ENCODE data around the gene ECM2. TPM values are rescaled to one million over a fixed set of nuclear protein-coding genes. Genes with fewer than 3 reads are reported as not detected.

ECM2 gene
- polyA plus RNA-seq, 1 experiment, result 1.9 TPM

- no peak overlapping the region for H3K4me3 ChIP-seq (ENCODE audit: low read depth, low read length)
- no peaks in the 10 kb centered on the region for H3K27me3 ChIP-seq (ENCODE audit: control insufficient read depth, insufficient read depth, low read length)
- H3K36me3 ChIP-seq (ENCODE audit: control insufficient read depth, insufficient read depth, low read length), result no peaks in the 10 kb centered on the region
- DNase-seq (ENCODE audit: low read depth), result no peak
- TF ChIP-seq CTCF (IDR thresholded peaks at IDR 0.05; ENCODE audit: insufficient read depth, low read depth, low read length), result no peak
- POLR2A ChIA-PET, result no interaction called here
- CTCF ChIA-PET, result no interaction called here
Observed at GRCh38 chr9:92534674-92535073, 1.1 kb downstream of the ECM2 start.

DNA sequence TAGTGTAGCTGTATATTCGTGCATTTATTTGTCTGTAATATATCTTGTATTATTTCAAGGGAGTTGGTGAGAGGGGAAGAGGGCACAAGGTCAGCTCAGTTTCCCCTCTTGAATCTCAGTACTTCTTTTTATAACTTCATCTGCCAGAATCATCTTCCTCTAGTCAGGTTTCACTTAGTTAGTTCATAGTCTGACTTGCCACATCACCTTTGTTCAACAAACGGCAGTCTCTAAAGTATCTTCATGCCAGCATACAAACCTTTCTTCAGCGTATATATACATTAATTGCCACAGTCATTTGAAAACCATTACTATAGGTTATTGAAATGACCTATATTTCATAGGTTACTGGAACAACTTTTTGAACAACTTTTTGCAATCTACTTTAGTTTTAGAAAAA is 1.6 kb downstream of the ECM2 start:
- Histone ChIP-seq H3K36me3 (ENCODE audit: control insufficient read depth, insufficient read depth, low read length) (no peaks in the 10 kb centered on the region), H3K4me3 (ENCODE audit: low read depth, low read length) (no peak overlapping the region), H3K27me3 (ENCODE audit: control insufficient read depth, insufficient read depth, low read length) (no peaks in the 10 kb centered on the region)
- ChIA-PET CTCF (no interaction called here), POLR2A (no interaction called here)
- no peak for TF ChIP-seq CTCF (IDR thresholded peaks at IDR 0.05; ENCODE audit: insufficient read depth, low read depth, low read length)
- no peak for DNase-seq (ENCODE audit: low read depth)

DNA sequence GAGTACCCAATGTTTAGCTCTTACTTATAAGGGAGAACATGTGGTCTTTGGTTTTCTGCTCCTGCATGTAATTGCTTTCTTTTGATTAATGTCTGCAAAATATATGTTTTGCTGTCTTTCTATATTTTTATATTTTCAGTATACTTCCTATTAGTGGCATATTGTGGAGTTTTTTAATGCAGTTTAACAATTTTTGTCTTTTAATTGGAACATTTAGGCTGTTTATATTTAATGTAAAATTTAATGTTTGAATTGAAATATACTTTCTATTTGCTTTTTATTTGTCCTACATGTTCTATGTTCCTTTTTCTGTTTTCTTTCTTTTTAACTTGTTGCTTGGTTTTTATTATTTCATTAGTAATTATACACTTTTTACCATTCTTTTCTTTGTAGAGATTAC is 4.9 kb downstream of the ECM2 start:
- Histone ChIP-seq H3K4me3 (ENCODE audit: low read depth, low read length) (no peak overlapping the region), H3K36me3 (ENCODE audit: control insufficient read depth, insufficient read depth, low read length) (no peaks in the 10 kb centered on the region), H3K27me3 (ENCODE audit: control insufficient read depth, insufficient read depth, low read length) (no peaks in the 10 kb centered on the region)
- CTCF ChIA-PET, result no interaction called here
- POLR2A ChIA-PET, result no interaction called here
- no peak for TF ChIP-seq CTCF (IDR thresholded peaks at IDR 0.05; ENCODE audit: insufficient read depth, low read depth, low read length)
- DNase-seq (ENCODE audit: low read depth), result no peak

DNA sequence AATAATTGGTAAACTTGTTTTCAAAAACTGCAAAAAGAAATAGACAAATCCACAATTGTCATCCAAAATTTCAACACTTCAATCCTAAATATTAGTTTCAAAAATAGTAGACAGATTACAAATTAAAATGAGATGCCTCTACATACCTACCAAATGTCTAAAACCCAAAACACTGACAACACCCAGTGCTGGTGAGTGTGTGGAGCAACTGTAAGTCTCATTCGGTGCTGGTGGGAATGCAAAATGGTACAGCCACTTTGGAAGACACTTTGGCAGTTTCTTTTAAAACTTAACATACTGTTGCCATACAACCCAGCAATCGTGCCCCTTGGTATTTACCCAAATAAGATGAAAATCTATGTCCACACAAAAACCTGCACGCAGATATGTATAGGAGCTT is 6.7 kb downstream of the ECM2 start:
- ChIA-PET CTCF (no interaction called here), POLR2A (no interaction called here)
- TF ChIP-seq CTCF (IDR thresholded peaks at IDR 0.05; ENCODE audit: insufficient read depth, low read depth, low read length), result no peak
- no peaks in the 10 kb centered on the region for H3K27me3 ChIP-seq (ENCODE audit: control insufficient read depth, insufficient read depth, low read length)
- DNase-seq (ENCODE audit: low read depth), result no peak
- no peaks in the 10 kb centered on the region for H3K36me3 ChIP-seq (ENCODE audit: control insufficient read depth, insufficient read depth, low read length)
- H3K4me3 ChIP-seq (ENCODE audit: low read depth, low read length), result no peak overlapping the region

DNA sequence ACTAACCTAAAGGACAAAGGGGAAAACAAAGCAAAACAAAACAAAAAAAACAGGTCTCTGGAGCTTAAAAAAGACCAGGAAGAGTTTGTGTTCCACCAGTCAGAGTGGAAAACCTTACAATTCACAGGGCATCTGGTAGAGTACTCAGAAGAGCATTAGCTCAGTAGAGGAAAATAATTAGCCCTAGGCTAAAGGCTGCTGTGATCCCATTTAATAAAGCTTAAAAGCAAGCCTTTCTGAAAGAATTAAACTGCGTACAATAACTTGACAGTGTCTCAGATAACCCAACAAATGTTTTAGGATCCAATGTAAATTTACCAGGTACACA is 7.3 kb downstream of the ECM2 start:
- no peak for DNase-seq (ENCODE audit: low read depth)
- ChIA-PET POLR2A (interaction anchor here (0.6 kb wide), 1 partner anchor 30 kb away, joined by 3 read pairs; no protein-coding TSS in a partner anchor), CTCF (interaction anchor here (0.8 to 1.1 kb wide), 2 partner anchors 10 to 21 kb away, joined by 3 read pairs; no protein-coding TSS in a partner anchor)
- no peaks in the 10 kb centered on the region for H3K36me3 ChIP-seq (ENCODE audit: control insufficient read depth, insufficient read depth, low read length)
- no peak for TF ChIP-seq CTCF (IDR thresholded peaks at IDR 0.05; ENCODE audit: insufficient read depth, low read depth, low read length)
- no peaks in the 10 kb centered on the region for H3K27me3 ChIP-seq (ENCODE audit: control insufficient read depth, insufficient read depth, low read length)
- H3K4me3 ChIP-seq (ENCODE audit: low read depth, low read length), result no peak overlapping the region

All from BJ (cell line).